MM.1S (cell line): ENCODE results near the gene GALNT10.

Experiments used
- DNase-seq: peaks from one replicate; pipeline ENCODE4 v3.0.0-alpha.2; 2015
- H2AFZ ChIP-seq: fragments of 300-600 bp; sonication (generic); 2 replicates; pipeline ENCODE4 v1.6.0; 2016; ENCODE audit warnings: antibody characterized with exemption, low read length
- H3F3A ChIP-seq: fragments of 300-600 bp; sonication (generic); 2 replicates; pipeline ENCODE4 v1.6.1; 2016; ENCODE audit warnings: mild to moderate bottlenecking, antibody characterized with exemption, low read length, moderate library complexity, mixed read lengths; ENCODE audit not compliant: insufficient read depth
- H3K27ac ChIP-seq: fragments of 300-600 bp; sonication (generic); 2 replicates; pipeline ENCODE4 v1.5.1; 2016; ENCODE audit warnings: mild to moderate bottlenecking, low read length
- H3K27me3 ChIP-seq: fragments of 300-600 bp; sonication (generic); replicated peaks from 2 replicates; pipeline ENCODE4 v1.6.0; 2016; ENCODE audit warnings: low read length; ENCODE audit not compliant: insufficient read depth
- H3K36me3 ChIP-seq: fragments of 300-600 bp; sonication (generic); replicated peaks from 2 replicates; pipeline ENCODE4 v1.6.1; 2016; ENCODE audit warnings: mild to moderate bottlenecking, low read length, mixed read lengths; ENCODE audit not compliant: insufficient read depth
- H3K4me1 ChIP-seq: fragments of 300-600 bp; sonication (generic); 2 replicates; pipeline ENCODE4 v1.6.1; 2016; ENCODE audit warnings: low read length, mixed read lengths
- H3K4me2 ChIP-seq: fragments of 300-600 bp; sonication (generic); 2 replicates; pipeline ENCODE4 v1.6.0; 2016; ENCODE audit warnings: low read depth, low read length
- H3K4me3 ChIP-seq: fragments of 300-600 bp; sonication (generic); 2 replicates; pipeline ENCODE4 v1.5.1; 2016; ENCODE audit warnings: low read length, mixed read lengths
- H3K79me2 ChIP-seq: fragments of 300-600 bp; sonication (generic); 2 replicates; pipeline ENCODE4 v1.6.1; 2016; ENCODE audit warnings: mixed run types, low read length, mixed read lengths
- H3K9ac ChIP-seq: fragments of 300-600 bp; sonication (generic); 2 replicates; pipeline ENCODE4 v1.6.1; 2016; ENCODE audit warnings: low read length, mixed read lengths
- H3K9me2 ChIP-seq: fragments of 300-600 bp; sonication (generic); replicated peaks from 2 replicates; pipeline ENCODE4 v1.6.1; 2016; ENCODE audit warnings: mild to moderate bottlenecking, low read length, mixed read lengths; ENCODE audit not compliant: insufficient read depth
- H3K9me3 ChIP-seq: fragments of 300-600 bp; sonication (generic); replicated peaks from 2 replicates; pipeline ENCODE4 v1.6.1; 2016; ENCODE audit warnings: mild to moderate bottlenecking, low read length, mixed read lengths; ENCODE audit not compliant: insufficient read depth
- H4K20me1 ChIP-seq: fragments of 300-600 bp; sonication (generic); 2 replicates; pipeline ENCODE4 v1.6.1; 2016; ENCODE audit warnings: mild to moderate bottlenecking, low read length, moderate library complexity, mixed read lengths; ENCODE audit not compliant: insufficient read depth
- EZH2 ChIP-seq: fragments of 300-600 bp; sonication (generic); optimal IDR thresholded peaks from 2 replicates; pipeline ENCODE3; 2017; ENCODE audit warnings: low read depth, mild to moderate bottlenecking, antibody characterized with exemption, low read length, mixed read lengths
- EZH2phosphoT487 ChIP-seq: fragments of 300-600 bp; sonication (generic); IDR thresholded peaks from 2 replicates; pipeline ENCODE4 v1.6.1; 2018; ENCODE audit warnings: antibody characterized with exemption, low read length
- TF ChIP-seq, protein P1 (sequence below): fragments of 300-600 bp; sonication (generic); IDR thresholded peaks from 2 replicates; pipeline ENCODE4 v1.5.1; 2016; ENCODE audit warnings: antibody characterized with exemption, low read length, mixed read lengths

GALNT10 gene

DNA sequence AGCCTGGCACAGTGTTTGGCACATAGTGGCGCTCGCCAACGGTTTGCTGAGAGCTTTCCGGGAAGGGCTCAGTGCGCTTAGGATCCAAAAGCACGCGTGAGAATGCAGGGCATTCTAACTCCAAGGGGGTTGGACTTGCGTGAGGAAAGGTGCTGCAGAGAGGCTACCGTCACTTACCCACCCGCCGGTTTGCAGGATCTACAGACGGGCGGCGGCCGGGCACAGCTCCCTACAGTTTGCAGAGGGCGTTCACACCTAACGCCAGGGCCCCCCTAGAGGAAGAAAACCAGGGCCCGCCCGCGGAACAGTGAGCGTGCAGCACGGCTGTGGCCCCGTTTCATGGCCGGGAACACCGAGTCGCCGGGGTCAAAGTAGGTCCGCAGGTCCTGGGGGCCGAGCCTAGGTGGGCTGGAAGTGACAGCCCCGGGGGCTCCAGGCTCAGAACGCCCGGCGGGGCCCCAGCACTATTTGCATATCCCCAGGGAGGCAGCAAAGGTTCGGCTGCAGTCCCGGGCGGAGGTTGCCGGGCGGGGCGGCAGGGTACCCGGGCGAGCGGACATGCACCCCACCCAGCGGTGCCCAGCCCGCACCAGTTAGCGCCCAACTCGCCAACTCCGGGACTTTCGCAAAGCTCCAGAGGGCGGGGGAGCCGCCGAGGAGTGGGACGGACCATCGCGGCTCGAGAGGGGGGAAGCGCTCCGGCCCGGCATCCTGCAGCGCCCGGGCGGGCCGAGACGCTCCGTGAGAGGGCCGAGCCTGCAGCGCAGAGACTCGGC lies 526 bp upstream of the GALNT10 start:
- Histone ChIP-seq H3K9ac (peak overlapping the region; percentile 66), H3K27me3 (no peaks in the 10 kb centered on the region), H3F3A (peaks cover 11% of the 10 kb centered on the region), H3K4me3 (peak overlapping the region; percentile 85), H3K79me2 (peaks cover 43% of the 10 kb centered on the region), H2AFZ (peak overlapping the region; percentile 94), H3K4me1 (peaks cover 17% of the 10 kb centered on the region), H3K4me2 (peak overlapping the region; percentile 87), H4K20me1 (0 out of 2 replicates have a peak, but pooled peaks cover 6% of the 10 kb centered on the region), H3K27ac (peak overlapping the region; percentile 75; the same call in 1 of the 2 replicates), H3K36me3 (no peaks in the 10 kb centered on the region), H3K9me2 (no peaks in the 10 kb centered on the region), H3K9me3 (no peaks in the 10 kb centered on the region)
- peak; percentile 90 for DNase-seq
- no peak for TF ChIP-seq EZH2
- TF ChIP-seq, protein P1, sequence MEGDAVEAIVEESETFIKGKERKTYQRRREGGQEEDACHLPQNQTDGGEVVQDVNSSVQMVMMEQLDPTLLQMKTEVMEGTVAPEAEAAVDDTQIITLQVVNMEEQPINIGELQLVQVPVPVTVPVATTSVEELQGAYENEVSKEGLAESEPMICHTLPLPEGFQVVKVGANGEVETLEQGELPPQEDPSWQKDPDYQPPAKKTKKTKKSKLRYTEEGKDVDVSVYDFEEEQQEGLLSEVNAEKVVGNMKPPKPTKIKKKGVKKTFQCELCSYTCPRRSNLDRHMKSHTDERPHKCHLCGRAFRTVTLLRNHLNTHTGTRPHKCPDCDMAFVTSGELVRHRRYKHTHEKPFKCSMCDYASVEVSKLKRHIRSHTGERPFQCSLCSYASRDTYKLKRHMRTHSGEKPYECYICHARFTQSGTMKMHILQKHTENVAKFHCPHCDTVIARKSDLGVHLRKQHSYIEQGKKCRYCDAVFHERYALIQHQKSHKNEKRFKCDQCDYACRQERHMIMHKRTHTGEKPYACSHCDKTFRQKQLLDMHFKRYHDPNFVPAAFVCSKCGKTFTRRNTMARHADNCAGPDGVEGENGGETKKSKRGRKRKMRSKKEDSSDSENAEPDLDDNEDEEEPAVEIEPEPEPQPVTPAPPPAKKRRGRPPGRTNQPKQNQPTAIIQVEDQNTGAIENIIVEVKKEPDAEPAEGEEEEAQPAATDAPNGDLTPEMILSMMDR, result peak; percentile 61

DNA sequence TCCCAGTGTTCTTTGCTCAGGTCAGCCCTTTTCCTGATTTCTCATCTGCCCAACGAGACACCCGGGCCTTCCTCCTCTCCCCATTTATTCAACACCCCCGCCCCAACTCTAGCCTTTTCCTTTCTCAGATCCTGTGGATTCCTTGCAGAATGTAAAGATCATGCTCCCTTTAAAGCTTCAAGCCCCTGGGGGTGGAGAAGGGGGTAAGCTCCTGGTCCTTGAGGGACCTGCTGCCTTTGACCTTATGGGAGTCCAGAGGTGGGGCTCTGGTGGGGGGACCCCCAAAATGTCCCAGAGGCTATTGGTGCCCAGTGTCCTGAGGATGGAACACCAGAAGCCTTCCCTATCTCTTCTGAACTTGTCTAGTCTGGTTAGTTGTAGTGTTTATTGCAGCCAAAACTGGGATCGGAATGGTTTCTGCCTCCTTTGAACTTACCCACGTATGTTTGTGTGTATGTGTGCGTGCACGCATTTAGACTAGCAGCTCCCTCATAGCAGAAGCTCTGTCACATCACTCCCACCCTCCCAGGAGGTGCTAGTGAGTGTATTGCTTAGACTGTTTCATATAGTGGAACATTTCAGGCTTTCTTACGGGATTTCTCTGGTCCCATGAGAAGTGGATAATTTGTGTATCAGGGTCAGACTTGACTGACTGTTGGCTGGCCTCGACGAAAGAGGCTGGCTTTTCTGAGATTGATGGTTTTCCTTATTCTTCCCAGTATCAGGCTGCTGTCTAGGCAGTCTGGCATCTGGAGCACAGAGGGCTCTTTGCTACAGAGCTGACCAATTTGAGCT lies 1.1 kb downstream of the GALNT10 start:
- H3K4me2 ChIP-seq, result peak overlapping the region; percentile 61

DNA sequence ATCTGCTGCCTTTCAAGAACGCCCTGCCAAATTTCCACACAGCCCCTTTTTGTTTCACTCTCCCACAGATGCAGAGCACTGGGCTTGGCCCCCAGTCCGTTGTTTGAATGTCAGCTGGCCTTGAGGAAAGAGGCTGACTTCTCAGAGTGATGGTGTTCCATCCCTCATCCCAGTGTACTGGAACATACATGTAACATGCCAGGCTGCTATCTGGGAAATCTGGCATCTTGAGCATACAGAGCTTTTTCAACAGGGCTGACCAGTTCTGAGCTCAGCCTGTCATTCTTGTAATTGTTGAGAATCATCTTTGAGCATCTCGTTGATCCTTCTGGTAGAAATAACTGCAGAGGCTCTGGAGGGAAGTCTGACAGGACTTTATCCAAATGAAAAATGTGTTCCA lies 2.8 kb downstream of the GALNT10 start:
- H4K20me1 ChIP-seq, result 0 out of 2 replicates have a peak, but pooled peaks cover 6% of the 10 kb centered on the region
- no peaks in the 10 kb centered on the region for H3K9me3 ChIP-seq
- TF ChIP-seq EZH2 (no peak), EZH2phosphoT487 (no peak)
- TF ChIP-seq, protein P1, result no peak
- peaks cover 63% of the 10 kb centered on the region for H3K79me2 ChIP-seq
- H3K27me3 ChIP-seq, result no peaks in the 10 kb centered on the region
- no peak overlapping the region for H3K27ac ChIP-seq
- DNase-seq, result no peak
- peaks cover 17% of the 10 kb centered on the region for H3K4me1 ChIP-seq
- H3K4me2 ChIP-seq, result no peak overlapping the region
- H2AFZ ChIP-seq, result no peak overlapping the region
- H3K9me2 ChIP-seq, result no peaks in the 10 kb centered on the region
- H3K36me3 ChIP-seq, result no peaks in the 10 kb centered on the region
- H3F3A ChIP-seq, result peaks cover 11% of the 10 kb centered on the region
- H3K9ac ChIP-seq, result no peak overlapping the region
- no peak overlapping the region for H3K4me3 ChIP-seq

More for the DNA sequence above, 1.1 kb downstream of the GALNT10 start:
- TF ChIP-seq, protein P1, result no peak
- no peak for TF ChIP-seq EZH2phosphoT487
- no peak for TF ChIP-seq EZH2
- Histone ChIP-seq H4K20me1 (0 out of 2 replicates have a peak, but pooled peaks cover 6% of the 10 kb centered on the region), H3F3A (peaks cover 11% of the 10 kb centered on the region), H3K4me3 (peak overlapping the region; percentile 76), H2AFZ (no peak overlapping the region), H3K9me2 (no peaks in the 10 kb centered on the region), H3K79me2 (peaks cover 53% of the 10 kb centered on the region), H3K27ac (no peak overlapping the region), H3K36me3 (no peaks in the 10 kb centered on the region), H3K27me3 (no peaks in the 10 kb centered on the region), H3K4me1 (peaks cover 17% of the 10 kb centered on the region), H3K9ac (no peak overlapping the region), H3K9me3 (no peaks in the 10 kb centered on the region)
- DNase-seq, result no peak
